SK-N-SH treated with all-trans-retinoic acid at 6 μM for 48 hours (cell line): ENCODE data around the gene SEC31B.

ENCODE experiments used
- CREB5 ChIP-seq: fragments of 250-450 bp; sonication (Bioruptor Pico); IDR thresholded peaks from 2 replicates; pipeline ENCODE4 v1.5.1; 2020; ENCODE audit warnings: low read depth, mild to moderate bottlenecking, moderate library complexity
- CSRNP3 ChIP-seq: fragments of 250-450 bp; sonication (Bioruptor Pico); IDR thresholded peaks from 2 replicates; pipeline ENCODE4 v1.5.1; 2021; ENCODE audit warnings: mild to moderate bottlenecking, moderate library complexity
- ZNF8 ChIP-seq: fragments of 450-650 bp; formaldehyde crosslinking; IDR thresholded peaks from 2 replicates; pipeline ENCODE4 v1.5.0; 2020; ENCODE audit warnings: mild to moderate bottlenecking, moderate library complexity

DNA sequence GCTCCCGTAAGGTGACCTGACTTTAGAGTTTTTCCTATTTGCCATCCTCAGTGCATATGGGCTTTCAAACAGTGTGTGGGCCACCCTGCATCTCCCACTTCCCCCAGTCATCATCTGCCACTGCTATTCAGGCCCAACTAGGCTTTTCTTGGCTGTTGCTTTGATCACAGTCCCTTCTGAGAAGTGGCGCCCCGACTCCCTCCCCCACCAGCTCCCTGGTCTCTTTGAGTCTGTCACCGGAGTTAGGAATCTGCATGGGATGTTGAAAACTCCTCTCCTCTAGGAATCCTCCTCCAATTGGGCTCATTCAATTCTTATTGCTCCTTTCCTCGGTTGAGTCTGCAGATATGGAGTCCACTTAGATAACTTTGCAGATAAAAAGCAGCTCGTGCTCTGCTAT lies 48.2 kb upstream of the SEC31B start:
- TF ChIP-seq ZNF8 (CRISPR knock-in tag) (no peak), CREB5 (CRISPR knock-in tag) (no peak), CSRNP3 (CRISPR knock-in tag) (no peak)
